Testis (tissue), 3 donors: Measurements from ENCODE around the gene ACACA. TPM values are rescaled to one million over a fixed set of nuclear protein-coding genes. Genes with fewer than 3 reads are reported as not detected.
"Not testable (repeated sequence)": the region's sequence is repeated elsewhere in the genome, so short reads cannot be mapped to it uniquely, and the experiment has no call there.

Experiments used
- DNase-seq: peaks from one replicate; pipeline ENCODE4 v3.0.0-alpha.2; 2019
- H3K27ac ChIP-seq, 2 donors: fragments of 200-600 bp; sonication (generic); one replicate each; pipeline ENCODE4 v1.5.1; 2019
- H3K27me3 ChIP-seq: fragments of 200-600 bp; sonication (generic); one replicate; pipeline ENCODE4 v1.5.1; 2019
- H3K36me3 ChIP-seq: fragments of 200-600 bp; sonication (generic); one replicate; pipeline ENCODE4 v1.5.1; 2017; ENCODE audit warnings: low read depth; ENCODE audit errors: missing control alignments
- H3K4me1 ChIP-seq: fragments of 200-600 bp; sonication (generic); one replicate; pipeline ENCODE4 v1.5.1; 2019
- H3K4me3 ChIP-seq, 2 donors: fragments of 200-600 bp; sonication (generic); one replicate each; pipeline ENCODE4 v1.5.1; 2017 to 2019
- H3K9me3 ChIP-seq: fragments of 200-600 bp; sonication (generic); one replicate; pipeline ENCODE4 v1.5.1; 2017
- CTCF ChIP-seq, 3 experiments: fragments of 450-650 bp in 2 of 3; fragments of 200-600 bp in 1 of 3; sonication (generic) in 1 of 3; IDR thresholded peaks; one replicate each; pipeline ENCODE4 v1.5.1; 2016 to 2019; ENCODE audit warnings: antibody characterized with exemption in 3 of 3, mild to moderate bottlenecking in 2 of 3, moderate library complexity in 1 of 3
- POLR2A ChIP-seq: fragments of 450-650 bp; IDR thresholded peaks from one replicate; pipeline ENCODE4 v1.6.1; 2017; ENCODE audit warnings: antibody characterized with exemption, mild to moderate bottlenecking, moderate library complexity
- WGBS, 2 donors: methylation state at CpG; one replicate each; pipeline ENCODE4 v1.1.5; 2018; 5-methylcytosine and 5-hydroxymethylcytosine counted together
- intact Hi-C: fragments of 100-400 bp; cut with DNase I; formaldehyde crosslinking; loops from one replicate; pipeline ENCODE4 v1.15.1; 2023; ENCODE audit warnings: low total_unique reads
- polyA plus RNA-seq: library from polyadenylated mRNA; stranded (reverse); fragments of 350-450 nt; fragmentation: Illumina TruSeq; extraction: RNeasy Lipid Tissue Mini Kit (QIAGEN cat#74804); gene quantifications from one replicate; pipeline ENCODE4 v1.2.3, GENCODE V29; 2014; ENCODE audit warnings: low read depth, low replicate concordance; ENCODE audit not compliant: insufficient read depth
- total RNA-seq, 2 donors: library from RNA; depleted of rRNA; stranded (reverse); fragments of >200 nt; gene quantifications; one replicate each; pipeline ENCODE4 v1.2.3, GENCODE V29; 2016

The ACACA gene
- total and polyA plus RNA-seq, 3 donors from 2014 or later = 43.4 to 65.0 (median 56.0) TPM

- intact Hi-C loops = no loop called here
- H3K36me3 ChIP-seq = no peaks in the 10 kb centered on the region
- H3K27me3 ChIP-seq = no peaks in the 10 kb centered on the region
- H3K4me3 ChIP-seq = no peak overlapping the region
- WGBS, 2 donors = 89 to 94% methylated on average over 8 of the region's 8 CpGs
- H3K9me3 ChIP-seq = no peaks in the 10 kb centered on the region
- peaks cover 3% of the 10 kb centered on the region for H3K4me1 ChIP-seq
- H3K27ac ChIP-seq = no peak overlapping the region
- no peak for DNase-seq
- TF ChIP-seq POLR2A (no peak), CTCF (IDR thresholded peaks at IDR 0.05) (no peak)
These were observed 324.2 kb downstream of the ACACA start for GRCh38 chr17:37082311-37082860.

GRCh38 chr17:37081287-37081686 lies 325.3 kb downstream of the ACACA start:
- H3K27ac ChIP-seq = no peak overlapping the region
- TF ChIP-seq POLR2A = no peak
- no peak for TF ChIP-seq CTCF (IDR thresholded peaks at IDR 0.05)
- no peak overlapping the region for H3K4me3 ChIP-seq
- peaks cover 3% of the 10 kb centered on the region for H3K4me1 ChIP-seq
- no peak for DNase-seq
- 77 to 78% methylated on average over 5 of the region's 5 CpGs for WGBS, 2 donors
- H3K9me3 ChIP-seq = no peaks in the 10 kb centered on the region
- no peaks in the 10 kb centered on the region for H3K27me3 ChIP-seq
- intact Hi-C loops = no loop called here
- H3K36me3 ChIP-seq = no peaks in the 10 kb centered on the region

GRCh38 chr17:37079735-37080134 lies 326.9 kb downstream of the ACACA start:
- Histone ChIP-seq H3K4me1 (peaks cover 3% of the 10 kb centered on the region), H3K9me3 (no peaks in the 10 kb centered on the region), H3K27ac (no peak overlapping the region), H3K36me3 (no peaks in the 10 kb centered on the region), H3K4me3 (no peak overlapping the region), H3K27me3 (no peaks in the 10 kb centered on the region)
- 93 to 100% methylated on average over 1 of the region's 1 CpG for WGBS, 2 donors
- no peak for DNase-seq
- TF ChIP-seq CTCF (IDR thresholded peaks at IDR 0.05) = no peak
- intact Hi-C loops = no loop called here

GRCh38 chr17:37079065-37079708 lies 327.4 kb downstream of the ACACA start:
- no peak for DNase-seq
- H3K4me3 ChIP-seq = no peak overlapping the region
- WGBS, 2 donors = 93 to 95% methylated on average over 2 of the region's 2 CpGs
- no peaks in the 10 kb centered on the region for H3K36me3 ChIP-seq
- TF ChIP-seq CTCF (IDR thresholded peaks at IDR 0.05) = no peak
- no peak for TF ChIP-seq POLR2A
- intact Hi-C loops = no loop called here
- no peaks in the 10 kb centered on the region for H3K9me3 ChIP-seq
- no peak overlapping the region for H3K27ac ChIP-seq
- H3K4me1 ChIP-seq = no peaks in the 10 kb centered on the region
- H3K27me3 ChIP-seq = no peaks in the 10 kb centered on the region

GRCh38 chr17:37073464-37073863 lies 333.2 kb downstream of the ACACA start:
- intact Hi-C loops, H3K4me1 ChIP-seq, DNase-seq, H3K9me3 ChIP-seq, H3K4me3 ChIP-seq, H3K27me3 ChIP-seq, H3K36me3 ChIP-seq, H3K27ac ChIP-seq: not testable (repeated sequence)
- 77 to 84% methylated on average over 3 of the region's 3 CpGs for WGBS, 2 donors
